Measurements from ENCODE around the gene ITGA2B.
A peak's percentile ranks its signal among the peaks of the same experiment; 100 is the strongest.

DNA sequence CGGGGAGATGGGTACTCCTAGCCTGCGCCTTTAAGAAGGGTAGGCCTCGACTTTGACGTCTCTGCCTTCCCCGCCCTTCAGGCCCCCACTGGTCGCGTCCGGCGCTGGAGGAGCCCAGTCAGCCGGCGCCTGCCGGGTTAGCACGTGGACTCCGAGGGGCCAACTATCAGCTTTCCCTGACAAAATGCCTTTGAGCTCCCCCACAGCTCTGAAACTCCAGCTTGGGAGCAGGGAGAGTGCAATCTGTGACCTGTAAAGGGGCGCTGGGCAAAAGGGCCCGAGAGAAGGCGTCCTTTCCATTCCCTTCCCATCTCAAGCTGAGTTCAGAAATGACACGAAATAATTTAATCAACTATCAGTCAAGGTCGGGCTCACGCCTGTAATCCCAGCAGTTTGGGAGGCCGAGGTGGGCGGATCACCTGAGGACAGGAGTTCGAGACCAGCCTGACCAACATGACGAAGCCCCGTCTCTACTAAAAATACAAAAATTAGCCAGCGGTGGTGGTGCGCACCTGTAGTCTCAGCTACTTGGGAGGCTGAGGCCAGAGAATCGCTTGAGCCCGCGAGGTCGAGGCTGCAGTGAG is 62.5 kb downstream of the ITGA2B start:
- TF ChIP-seq, protein P1, sequence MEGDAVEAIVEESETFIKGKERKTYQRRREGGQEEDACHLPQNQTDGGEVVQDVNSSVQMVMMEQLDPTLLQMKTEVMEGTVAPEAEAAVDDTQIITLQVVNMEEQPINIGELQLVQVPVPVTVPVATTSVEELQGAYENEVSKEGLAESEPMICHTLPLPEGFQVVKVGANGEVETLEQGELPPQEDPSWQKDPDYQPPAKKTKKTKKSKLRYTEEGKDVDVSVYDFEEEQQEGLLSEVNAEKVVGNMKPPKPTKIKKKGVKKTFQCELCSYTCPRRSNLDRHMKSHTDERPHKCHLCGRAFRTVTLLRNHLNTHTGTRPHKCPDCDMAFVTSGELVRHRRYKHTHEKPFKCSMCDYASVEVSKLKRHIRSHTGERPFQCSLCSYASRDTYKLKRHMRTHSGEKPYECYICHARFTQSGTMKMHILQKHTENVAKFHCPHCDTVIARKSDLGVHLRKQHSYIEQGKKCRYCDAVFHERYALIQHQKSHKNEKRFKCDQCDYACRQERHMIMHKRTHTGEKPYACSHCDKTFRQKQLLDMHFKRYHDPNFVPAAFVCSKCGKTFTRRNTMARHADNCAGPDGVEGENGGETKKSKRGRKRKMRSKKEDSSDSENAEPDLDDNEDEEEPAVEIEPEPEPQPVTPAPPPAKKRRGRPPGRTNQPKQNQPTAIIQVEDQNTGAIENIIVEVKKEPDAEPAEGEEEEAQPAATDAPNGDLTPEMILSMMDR (IDR thresholded peaks at IDR 0.05): peak in 1 of 7 experiments; percentile 9
- no peak for TF ChIP-seq POLR2A (IDR thresholded peaks at IDR 0.05)
- peak; percentile 57 to 92 (median 78) for TF ChIP-seq POLR2AphosphoS5 (IDR thresholded peaks at IDR 0.05)
- no peak for TF ChIP-seq EP300 (IDR thresholded peaks at IDR 0.05)

Data from stomach (tissue), 4 donors.